ENCODE results near the gene CCDC182.

The CCDC182 gene

GRCh38 chr17:57727630-57728175 lies 17.4 kb downstream of the CCDC182 start:
- TF ChIP-seq CTCF (IDR thresholded peaks at IDR 0.05; ENCODE audit: low read depth, low read length), result no peak
- no peak overlapping the region for H3K4me3 ChIP-seq (ENCODE audit: low read depth, low read length)

- no peak overlapping the region for H3K4me3 ChIP-seq (ENCODE audit: low read depth, low read length)
- TF ChIP-seq CTCF (IDR thresholded peaks at IDR 0.05; ENCODE audit: low read depth, low read length), result no peak
Measured at GRCh38 chr17:57726838-57727237, 18.3 kb downstream of the CCDC182 start.

- no peak overlapping the region for H3K4me3 ChIP-seq (ENCODE audit: low read depth, low read length)
- TF ChIP-seq CTCF (IDR thresholded peaks at IDR 0.05; ENCODE audit: low read depth, low read length), result no peak
Measured at GRCh38 chr17:57726213-57726790, 18.8 kb downstream of the CCDC182 start.

GRCh38 chr17:57724729-57725125 lies 20.4 kb downstream of the CCDC182 start:
- no peak overlapping the region for H3K4me3 ChIP-seq (ENCODE audit: low read depth, low read length)
- TF ChIP-seq CTCF (IDR thresholded peaks at IDR 0.05; ENCODE audit: low read depth, low read length), result no peak

GRCh38 chr17:57724026-57724728 lies 20.9 kb downstream of the CCDC182 start:
- TF ChIP-seq CTCF (IDR thresholded peaks at IDR 0.05; ENCODE audit: low read depth, low read length), result no peak
- no peak overlapping the region for H3K4me3 ChIP-seq (ENCODE audit: low read depth, low read length)

- H3K4me3 ChIP-seq (ENCODE audit: low read depth, low read length), result no peak overlapping the region
- no peak for TF ChIP-seq CTCF (IDR thresholded peaks at IDR 0.05; ENCODE audit: low read depth, low read length)
Measured at GRCh38 chr17:57723427-57724025, 21.6 kb downstream of the CCDC182 start.

- no peak overlapping the region for H3K4me3 ChIP-seq (ENCODE audit: low read depth, low read length)
- TF ChIP-seq CTCF (IDR thresholded peaks at IDR 0.05; ENCODE audit: low read depth, low read length), result no peak
Measured at GRCh38 chr17:57722704-57723043, 22.4 kb downstream of the CCDC182 start.
